Activated CD8-positive, alpha-beta memory T cell treated with anti-CD3 and anti-CD28 coated beads for 4 hours (primary cell): Measurements from ENCODE around the gene DGCR8.
A peak's percentile ranks its signal among the peaks of the same experiment; 100 is the strongest.
"Not testable (repeated sequence)": the region's sequence is repeated elsewhere in the genome, so short reads cannot be mapped to it uniquely, and the experiment has no call there.

Experiments
- DNase-seq, 2 donors: peaks; one replicate each; pipeline ENCODE4 v3.0.0-alpha.2; 2020; ENCODE audit warnings: low read depth in 2 of 2

DGCR8 gene

DNA sequence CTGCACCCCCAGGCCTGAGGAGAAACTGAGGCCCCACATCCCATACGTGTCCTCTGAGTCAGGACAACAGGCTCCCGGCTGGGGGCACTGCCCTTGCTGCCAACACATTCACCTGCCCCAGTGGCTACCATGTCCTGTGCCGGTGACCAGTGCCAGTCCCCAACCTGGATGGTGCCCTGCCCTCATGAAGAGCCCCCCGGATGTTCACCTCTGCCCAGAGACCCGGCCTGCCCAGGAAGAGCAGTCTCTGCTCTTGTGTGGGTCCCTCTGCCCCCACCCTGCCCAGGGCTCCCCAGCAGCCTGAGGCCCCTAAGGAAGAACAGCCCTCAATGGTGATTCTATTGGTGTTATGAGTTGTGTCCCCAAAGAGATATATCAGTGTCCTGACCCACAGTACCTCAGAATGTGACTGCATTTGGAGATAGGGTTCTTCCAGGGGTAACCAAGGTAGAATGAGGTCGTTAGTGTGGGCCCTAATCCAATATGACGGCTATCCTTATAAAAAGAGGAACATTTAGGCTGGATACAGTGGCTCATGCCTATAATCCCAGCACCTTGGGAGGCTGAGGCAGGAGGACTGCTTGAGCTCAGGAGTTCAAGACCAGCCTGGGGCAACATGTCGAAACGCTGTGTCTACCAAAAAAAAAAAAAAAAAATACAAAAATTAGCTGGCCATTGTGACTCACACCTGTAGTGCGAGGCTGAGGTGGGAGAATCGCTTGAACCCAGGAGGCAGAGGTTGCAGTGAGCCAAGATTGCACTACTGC is 13.2 kb upstream of the DGCR8 start:
- no peak for DNase-seq

DNA sequence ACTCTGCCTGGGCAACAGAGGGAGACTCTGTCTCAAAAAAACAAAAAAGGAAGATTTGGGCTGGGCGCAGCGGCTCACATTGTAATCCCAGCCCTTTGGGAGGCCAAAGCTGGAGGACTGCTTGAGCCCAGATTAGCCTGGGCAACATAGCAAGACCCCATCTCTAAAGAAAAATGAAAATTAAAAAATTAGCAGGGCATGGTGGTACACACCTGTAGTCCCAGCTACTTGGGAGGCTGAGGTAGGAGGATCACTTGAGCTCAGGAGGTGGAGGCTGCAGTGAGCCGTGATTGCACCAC is 12.7 kb upstream of the DGCR8 start:
- not testable (repeated sequence) for DNase-seq

DNA sequence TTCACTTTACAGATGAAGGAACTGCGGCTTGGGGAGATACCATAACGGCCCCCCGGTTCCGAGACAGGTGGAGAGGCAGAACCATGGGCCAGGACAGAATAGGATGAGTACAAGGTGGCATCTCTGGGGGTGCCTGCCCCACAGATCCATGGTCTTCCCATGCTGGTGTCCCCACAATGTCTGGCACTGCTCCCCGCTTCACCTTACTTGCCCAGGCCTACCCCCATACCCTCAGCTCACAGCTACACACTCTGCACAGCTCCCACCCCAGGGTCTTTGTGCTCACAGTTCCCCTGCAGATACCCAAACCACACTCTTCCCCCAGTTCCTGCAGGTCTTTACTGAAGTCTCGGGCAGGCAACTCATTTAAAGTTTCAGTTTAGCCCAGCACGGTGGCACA is 11.4 kb upstream of the DGCR8 start:
- DNase-seq, result no peak

DNA sequence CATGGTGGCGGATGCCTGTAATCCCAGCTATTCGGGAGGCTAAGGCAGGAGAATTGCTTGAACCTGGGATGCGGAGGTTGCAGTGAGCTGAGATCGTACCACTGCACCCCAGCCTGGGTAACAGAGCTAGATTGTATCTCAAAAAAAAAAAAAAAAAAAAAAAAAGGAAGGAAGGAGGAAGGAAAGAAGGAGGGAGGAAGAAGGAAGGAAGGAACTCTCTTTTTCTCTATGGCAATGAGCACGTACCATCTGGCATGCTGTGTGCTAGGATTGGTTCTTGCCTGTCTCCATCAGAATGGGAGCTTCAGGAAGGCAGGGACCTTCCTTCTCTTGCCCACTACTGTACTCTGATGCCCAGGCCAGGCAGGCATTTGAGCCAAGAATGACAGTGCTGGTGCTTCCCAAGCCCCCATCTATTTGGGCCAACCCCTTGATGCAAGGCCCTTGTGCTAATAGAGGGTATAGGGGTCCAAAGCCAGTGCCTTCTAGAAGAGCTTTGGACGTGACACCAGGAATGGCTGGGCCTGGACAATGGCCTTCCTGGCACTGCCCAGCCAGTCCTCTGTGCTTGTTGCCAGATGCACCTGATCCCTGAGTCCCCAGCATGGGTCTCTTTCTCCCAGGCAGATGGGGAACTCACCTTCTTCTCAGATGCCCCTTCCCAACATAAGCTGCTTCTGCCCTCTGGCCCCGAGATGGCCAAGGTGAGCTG is 10.6 kb upstream of the DGCR8 start:
- no peak for DNase-seq

DNA sequence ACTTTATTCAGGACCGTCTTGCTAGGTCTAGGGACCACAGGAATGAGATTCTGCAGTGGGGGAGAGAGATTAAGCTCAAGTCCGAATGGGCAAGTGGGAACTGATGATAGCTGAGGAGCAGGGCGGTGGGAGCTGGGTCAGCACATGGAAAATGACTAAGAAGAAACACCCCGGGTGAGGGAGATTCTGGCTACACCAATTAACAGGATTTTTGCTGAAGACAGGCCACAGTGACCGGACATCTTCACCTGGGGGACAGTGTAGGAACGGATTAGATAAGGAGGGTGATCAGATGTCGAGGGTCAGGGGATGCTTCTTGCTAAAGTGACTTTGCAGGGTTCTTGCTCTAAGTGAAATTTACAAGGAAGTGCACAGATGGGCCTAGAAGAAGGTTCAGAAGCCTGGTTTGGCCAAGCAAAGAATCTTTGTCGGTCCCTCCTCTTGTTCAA is 8.5 kb upstream of the DGCR8 start:
- no peak for DNase-seq

DNA sequence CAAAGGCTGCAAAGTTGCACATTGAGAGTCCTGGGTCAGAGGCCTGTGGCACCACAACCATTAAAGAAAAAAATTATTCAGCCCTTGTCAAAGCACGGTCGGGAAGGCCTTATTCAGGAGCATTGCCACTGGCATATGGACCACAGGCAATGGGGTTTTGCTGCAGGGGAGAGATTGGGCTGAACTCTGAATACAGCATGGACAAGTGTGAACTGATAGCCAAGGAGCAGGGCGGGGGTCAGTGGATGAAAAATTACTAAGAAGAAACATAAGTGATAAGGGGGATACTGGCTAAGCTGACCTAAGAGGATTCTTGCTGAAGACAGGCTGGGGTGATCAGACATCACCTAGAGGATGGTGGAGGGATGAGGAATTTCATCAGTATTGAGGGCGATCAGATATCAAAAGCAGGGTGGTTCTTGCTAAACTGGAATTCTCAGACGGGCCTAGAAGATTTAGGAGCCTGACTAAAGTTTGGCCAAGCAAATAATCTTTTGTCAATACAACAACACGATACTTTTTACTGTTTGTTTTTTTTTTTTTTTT is 3.3 kb upstream of the DGCR8 start:
- no peak for DNase-seq

DNA sequence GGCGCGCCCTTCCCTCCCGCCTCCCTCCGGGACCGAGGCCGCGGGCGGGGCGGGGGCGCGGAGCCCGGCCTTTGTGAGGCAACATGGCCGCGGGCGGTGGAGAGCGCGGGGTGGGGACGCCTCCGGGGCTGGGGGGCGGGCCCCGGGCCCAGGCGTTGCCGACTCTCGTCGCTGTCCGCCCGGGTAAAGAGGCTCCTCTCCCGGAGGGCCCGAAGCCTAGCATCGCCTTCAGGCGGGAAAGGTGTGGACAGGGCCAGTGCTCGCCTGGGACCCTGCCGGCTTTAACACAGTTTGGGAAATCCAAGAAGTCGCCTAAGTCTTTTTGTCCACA is 369 bp downstream of the DGCR8 start:
- DNase-seq, result peak; percentile 35 to 50

DNA sequence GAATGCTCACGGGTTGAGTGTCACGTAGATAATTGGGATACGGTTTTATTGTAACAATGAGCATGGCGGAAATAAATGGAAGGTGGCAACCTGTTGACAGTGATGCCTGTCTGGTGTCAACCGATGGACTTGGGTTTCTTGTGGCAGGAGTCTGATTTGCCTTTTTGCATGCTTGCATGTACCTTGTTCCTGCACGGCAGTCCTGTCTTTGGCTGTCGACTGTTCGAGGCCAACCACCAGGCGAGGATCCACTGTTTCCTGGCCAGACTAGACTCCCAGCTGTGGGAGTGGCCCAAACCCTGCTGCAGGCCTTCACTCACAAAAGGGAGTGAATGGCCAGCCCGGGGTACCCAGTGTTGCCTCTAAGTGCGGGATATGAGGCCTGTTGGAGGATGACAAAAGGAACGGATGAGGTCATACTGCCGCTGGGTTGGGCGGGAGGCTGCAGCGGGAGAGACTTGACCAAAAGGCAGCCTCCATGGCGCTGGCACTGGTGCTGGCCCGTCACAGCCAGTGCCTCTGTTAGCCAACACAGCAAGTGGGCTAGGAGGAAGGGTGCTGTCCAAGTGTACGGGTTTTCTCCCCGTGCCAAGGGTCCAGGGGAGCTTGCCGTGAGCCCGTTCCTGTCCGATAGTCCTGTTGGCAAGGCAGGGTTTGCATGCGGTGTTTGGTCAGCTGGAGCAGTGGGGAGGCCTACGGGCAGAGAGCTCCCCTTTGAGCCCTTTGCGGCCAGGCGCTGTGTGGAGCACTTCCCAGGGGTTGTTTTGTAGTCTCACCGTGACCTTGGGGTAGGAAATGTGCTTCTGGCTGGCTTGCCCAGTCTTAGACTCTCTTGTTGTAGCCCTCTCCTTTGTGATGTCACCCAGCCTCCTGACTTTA is 974 bp downstream of the DGCR8 start:
- no peak for DNase-seq

DNA sequence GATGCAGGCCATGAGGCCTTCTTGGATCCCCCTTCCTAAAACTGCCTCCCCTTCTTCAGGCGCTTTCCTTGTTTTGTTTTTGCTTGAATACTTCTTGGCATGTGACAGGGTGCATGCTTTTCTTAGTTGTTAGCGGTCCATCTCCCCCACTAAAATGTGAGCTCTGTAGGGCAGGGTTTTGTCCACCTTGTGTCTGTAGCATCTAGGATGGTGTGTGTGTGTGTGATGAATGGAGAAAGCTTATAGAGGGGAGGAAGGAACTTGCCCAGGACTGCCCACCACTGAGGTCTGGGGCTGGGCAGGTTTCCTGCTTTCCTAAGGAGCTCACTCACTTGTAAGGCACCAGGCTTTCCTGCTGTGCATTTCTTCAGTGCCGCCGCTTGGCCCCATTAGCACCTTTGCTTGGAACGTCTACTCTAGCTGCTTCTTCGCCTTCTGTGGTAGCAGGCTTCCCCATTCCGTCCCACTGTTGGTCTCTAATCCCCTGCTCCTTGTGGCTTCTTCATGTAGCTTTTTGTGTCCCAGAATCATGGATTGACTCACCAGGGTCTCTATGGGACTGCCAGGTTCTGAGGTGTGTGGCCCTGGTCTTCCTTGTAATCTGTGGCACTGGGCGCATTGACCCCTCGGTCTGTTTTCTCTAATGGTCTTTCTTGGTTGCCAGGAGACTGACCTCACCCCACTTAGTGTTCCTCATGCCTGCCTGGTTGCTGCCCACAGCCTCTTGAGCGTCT is 3.3 kb downstream of the DGCR8 start:
- no peak for DNase-seq

DNA sequence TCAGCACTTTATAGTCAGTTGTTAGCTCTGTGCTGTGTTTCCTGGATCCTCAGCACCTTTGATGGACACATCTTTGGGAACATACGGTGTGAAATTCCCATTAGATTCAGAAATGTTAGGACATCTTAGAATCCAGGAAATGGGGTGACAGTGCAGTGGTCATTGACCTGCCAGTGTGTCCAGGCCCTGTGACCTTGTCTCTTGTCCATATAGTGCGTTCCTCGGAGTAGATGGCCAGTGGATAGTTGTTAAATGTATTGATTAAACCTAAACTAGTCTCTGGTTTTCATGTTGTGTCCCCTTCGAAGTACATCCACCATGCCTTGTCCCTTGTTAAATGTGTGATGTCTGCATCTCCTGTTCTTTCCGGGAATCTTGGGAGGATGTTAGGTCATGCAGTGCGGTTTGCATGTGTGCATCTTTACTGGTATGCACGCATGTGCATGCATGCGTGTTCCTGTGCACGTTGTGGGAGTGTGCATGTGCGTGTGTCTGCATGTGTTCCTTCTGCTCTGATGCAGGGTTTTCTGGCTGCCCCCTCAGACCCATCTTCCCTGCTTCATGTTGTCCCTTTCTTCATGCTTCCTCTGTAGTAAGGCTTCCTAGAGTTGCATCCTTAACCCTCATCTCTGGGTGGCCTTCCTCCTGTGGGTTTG is 4.0 kb downstream of the DGCR8 start:
- DNase-seq, result no peak

DNA sequence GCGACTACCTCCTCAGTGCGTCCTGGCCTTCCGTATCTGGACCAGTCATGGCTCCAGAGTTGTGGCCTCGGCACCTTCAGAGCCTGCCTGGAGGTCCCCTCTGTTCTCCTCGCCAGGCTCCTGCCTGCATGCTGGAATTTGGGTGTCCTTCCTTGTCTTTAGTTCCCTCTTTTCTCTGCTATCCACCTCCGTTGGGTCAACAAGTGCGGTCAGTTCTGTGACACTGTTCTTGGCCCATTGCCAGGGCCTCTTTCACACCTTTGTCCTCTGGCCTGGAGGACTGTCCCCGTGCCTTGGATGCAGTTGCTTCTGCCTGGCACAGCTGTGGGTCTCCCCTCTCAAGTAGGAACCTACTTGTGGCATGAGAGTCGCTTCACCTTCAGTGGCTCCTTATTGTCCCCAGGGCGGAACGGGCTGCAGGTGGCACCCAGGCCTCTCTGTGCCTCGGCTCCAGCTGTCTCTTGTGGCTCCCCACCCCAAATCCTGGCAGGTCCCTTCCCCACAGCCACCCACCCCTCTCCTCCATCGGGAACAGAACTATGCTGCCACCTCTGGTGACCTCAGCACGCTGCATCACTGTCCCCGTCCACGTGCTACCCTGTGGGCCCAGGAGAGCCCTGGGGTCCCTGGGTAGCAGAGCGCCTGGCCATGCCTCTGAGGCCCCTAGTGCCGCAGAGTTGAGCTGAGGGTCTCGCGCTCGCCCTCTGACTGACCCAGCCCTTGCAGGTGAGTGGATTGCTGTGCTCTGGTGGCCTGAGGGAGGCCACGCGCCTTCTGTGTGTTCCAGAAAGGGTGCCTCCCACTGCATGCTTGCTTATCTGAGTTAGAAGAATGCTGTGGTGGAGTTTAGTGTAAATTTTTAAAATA is 4.7 kb downstream of the DGCR8 start:
- DNase-seq, result no peak

DNA sequence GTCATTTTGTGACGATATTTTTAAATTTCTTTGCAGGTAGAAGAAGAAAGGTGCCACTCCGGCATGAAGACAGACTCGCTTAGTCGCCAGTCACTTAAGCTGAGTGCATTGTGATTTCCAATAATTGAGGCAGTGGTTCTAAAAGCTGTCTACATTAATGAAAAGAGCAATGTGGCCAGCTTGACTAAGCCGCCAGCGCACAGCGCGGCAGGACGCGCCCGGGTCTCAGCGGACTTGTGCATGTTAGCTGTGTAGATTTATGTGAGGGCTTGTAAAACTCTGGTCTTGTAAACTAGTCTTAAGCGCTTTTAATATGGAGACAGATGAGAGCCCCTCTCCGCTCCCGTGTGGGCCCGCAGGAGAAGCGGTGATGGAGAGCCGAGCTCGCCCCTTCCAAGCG is 5.6 kb downstream of the DGCR8 start:
- no peak for DNase-seq

DNA sequence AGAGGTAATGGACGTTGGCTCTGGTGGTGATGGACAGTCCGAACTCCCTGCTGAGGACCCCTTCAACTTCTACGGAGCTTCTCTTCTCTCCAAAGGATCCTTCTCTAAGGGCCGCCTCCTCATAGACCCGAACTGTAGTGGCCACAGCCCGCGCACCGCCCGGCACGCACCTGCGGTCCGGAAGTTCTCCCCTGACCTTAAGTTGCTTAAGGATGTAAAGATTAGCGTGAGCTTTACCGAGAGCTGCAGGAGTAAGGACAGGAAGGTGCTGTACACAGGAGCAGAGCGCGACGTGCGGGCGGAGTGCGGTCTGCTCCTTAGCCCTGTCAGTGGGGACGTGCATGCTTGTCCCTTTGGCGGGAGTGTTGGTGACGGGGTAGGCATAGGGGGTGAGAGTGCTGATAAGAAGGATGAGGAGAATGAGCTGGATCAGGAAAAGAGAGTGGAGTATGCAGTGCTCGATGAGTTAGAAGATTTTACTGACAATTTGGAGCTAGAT is 6.1 kb downstream of the DGCR8 start:
- no peak for DNase-seq

DNA sequence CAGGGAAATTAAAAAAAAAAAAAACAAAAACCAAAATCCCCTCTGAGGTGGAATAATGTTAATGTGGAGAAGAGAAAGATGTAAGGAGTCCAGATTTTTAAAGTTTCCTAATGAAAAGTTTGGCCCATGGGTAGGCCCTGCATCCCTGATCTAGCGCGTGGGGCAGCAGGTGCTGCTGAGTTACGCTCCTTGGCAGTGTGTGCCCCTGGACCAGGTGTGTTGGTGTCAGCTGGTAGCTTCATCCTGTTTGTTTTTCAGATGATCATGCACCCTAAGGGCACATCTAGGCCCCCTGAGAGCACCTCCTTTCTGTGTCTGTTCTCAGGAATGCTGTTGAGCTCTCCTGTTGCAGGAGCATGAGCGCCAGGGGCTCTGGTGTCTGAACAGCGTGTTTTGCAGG is 6.7 kb downstream of the DGCR8 start:
- no peak for DNase-seq

DNA sequence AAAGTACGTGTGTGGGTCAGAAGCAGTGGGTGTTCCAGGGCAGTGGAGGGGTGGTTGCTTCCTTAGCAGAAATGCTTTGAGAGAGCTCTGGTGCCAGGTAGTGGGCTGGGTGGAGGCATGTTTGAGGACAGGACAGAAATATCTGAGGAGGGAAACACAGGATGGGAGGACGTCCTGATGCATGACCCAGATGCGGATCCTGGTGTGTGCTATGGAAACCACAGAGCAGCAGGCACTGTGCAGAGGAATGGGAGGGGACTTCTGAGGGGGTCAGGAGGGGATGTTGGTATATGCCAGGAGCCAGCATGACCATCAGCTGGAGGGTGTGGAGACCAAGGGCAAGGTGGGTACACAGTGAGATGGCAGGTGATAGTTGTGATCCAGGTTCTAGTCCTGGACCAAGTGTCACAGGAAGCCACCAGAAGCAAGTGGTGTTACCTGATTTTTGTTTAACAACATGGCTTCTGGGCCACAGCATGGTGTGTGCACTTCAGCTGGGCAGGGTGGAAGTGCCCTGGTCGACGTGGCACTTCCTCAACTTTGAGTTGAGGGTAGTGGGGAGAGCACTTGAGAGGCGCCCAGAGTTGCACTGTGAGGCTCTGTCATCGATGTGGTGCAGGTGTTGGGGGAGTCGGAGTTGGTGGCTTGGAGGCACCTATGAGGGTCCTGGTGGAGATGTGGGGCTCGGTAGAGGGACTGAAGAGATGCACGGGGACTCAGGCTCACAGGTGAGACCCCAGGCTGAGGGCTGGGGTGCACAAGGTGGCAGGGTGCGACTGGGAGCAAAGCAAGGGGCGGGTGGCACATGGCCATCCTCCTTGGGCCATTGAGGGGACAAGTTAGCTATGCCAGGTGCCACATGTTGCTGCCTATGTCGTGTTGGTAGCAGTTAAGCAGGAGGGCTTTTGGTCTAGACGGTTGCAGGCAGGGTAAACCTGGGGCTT is 7.5 kb downstream of the DGCR8 start:
- no peak for DNase-seq

DNA sequence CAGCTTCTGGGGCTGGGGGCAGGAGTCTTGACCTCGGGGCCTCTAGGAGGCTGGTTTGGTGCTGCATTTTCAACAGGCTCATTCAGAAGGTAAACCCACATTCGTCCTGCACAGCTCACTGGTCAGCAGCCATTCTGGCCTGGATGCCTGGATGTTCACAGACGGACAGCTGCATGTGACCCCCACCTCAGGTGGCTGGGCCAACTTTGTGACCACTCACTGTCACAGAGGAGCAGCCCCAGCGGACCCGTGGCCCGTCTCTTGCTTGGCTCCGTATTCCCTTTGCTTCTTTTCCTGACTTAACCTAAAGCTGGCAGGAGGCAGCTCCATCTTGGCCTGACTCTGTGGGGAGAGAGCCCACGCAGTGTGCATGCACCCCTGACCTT is 8.2 kb downstream of the DGCR8 start:
- DNase-seq, result no peak

DNA sequence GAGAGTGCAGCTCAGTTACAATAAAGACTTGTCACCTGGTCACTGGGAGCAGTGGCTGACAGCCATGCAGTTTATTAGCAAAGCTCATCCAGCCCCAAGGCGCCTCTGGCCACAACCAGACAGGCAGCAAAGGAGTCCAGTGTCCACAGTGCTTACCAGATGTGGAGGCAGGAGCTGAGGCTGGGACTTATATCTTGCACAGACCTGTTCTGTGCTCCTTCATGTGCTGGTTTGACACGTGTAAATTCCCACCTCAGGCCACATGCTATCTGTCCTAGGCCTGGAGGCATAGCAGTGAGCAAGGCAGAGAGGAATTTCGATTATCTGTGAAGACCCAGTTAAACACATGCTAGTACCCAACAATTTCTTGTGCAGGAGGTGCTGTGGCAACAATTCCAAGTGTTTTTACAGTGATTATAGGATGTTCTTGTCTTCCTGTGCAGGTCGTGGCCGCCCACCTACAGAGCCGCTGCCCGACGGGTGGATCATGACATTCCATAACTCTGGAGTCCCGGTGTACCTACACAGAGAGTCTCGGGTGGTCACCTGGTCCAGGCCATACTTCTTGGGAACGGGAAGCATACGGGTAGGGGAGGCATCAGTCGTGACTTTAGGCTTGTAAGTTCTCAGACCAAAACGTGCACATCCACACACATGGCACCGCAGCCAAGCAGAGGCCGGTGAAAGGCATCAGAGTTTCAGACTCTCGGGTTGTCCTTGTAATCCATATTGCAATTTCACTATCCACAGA is 9.4 kb downstream of the DGCR8 start:
- no peak for DNase-seq
